ENCODE measurements around the gene MRPL52.
"Not testable (repeated sequence)": the region's sequence is repeated elsewhere in the genome, so short reads cannot be mapped to it uniquely, and the experiment has no call there.

MRPL52 gene

GRCh38 chr14:22854963-22855724 is 25.5 kb downstream of the MRPL52 start:
- no peak for DNase-seq

GRCh38 chr14:22856428-22856827 is 26.7 kb downstream of the MRPL52 start:
- DNase-seq, result no peak

- DNase-seq, result not testable (repeated sequence)
Measured at GRCh38 chr14:22860377-22860776, 30.7 kb downstream of the MRPL52 start.

DNA sequence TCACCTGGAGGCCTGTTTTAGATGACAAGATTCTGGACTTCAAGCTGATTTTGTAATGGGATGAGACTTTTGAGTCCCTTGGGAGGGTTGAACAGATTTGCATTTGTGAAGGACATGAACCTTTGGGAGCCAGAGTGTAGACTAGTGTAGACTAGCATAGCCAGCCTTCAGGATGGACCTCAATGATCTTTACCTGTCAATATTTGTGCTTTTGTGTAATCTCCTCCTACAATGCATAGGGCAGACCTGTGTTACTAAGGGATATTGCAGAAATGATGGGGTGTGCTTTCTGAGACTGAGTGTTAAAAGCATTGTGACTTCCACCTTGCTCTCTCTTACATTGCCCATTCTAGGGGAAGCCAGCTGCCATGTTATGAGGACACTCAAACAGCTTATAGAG is 32.0 kb downstream of the MRPL52 start:
- no peak for DNase-seq

DNA sequence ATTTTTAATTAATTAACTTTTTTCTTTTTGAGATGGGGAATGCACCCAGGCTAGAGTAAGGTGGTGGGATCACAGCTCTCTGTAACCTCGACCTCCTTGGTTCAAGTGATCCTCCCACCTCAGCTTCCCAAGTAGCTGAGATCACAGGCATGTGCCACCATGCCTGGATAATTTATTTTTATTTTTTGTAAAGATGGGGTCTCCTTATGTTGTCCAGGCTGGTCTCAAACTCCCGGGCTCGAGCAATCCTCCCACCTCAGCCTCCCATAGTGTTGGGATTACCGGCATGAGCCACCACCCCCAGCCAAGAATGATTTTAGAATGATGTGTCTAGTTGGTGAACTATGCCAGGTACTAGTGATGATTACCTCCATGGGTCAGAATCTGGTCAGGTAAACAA is 35.3 kb downstream of the MRPL52 start:
- DNase-seq, result no peak

DNA sequence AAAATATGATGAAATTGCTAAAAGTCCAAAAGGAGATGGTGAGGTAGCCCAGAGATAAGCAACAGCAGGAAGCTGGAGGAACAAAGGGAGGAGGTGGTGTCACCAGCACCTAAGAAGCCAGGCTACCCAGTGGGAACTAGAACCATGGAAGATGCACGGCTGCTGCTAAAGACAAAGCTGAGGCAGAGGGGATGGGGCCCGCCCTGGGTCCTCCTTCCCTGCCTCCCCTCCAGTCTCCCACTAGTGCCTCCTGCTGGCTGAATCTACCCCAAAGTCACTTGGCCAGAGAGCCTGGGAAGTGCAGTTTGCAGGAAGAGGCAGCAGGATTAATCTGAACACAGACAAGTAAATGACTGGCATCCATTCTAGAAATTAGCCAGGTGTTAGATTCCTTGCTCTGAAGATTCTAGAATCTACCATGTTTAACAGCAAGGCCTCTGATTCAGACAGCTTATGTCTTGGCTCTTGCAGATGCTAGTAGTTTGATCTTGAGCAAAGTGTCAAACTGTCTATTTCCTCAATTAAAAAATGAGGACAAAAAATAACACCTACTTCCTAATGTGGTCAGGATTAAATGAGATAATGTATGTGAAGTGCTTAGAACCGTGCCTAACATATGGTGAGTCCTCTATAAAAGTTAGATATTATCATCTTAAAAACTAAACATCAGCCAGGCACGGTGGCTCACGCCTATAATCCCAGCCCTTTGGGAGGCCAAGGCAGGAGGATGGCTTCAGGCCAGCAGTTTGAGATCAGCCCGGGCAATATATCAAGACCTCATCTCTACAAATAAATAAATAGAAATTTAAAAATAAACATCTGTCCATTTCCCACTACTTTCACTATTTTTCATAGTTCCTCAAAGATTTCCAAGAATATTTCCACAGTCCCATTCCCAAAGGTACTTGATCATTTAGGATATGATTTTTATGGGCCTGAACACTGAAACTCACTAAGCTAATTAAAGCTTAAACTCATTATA is 36.0 kb downstream of the MRPL52 start:
- DNase-seq, result no peak

GRCh38 chr14:22866874-22867273 is 37.2 kb downstream of the MRPL52 start:
- no peak for DNase-seq

DNA sequence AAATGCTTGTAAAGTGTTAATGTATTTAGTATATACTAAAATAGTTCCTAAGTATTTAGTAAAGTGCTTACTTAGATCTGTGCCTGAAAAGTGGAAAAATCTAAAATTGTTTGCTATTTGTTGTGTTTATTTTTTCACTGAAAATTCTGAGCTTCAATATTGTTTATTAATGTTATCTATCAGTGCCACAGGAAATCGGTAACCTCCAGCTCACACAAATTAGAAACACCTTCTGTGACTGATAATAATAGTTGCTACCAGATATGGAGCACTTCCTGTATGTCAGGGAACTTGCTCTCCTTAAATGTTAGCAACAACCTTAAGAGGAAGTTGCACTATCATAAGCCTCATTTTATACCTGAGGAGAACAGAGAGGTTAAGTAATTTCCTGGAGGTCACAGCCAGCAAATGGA is 41.1 kb downstream of the MRPL52 start:
- DNase-seq, result no peak

GRCh38 chr14:22871224-22872032 is 41.7 kb downstream of the MRPL52 start, which contains the start of gene LRP10:
Gene LRP10, plus strand, starts transcription at chr14:22871740. Its CDS starts 564 bp downstream, at chr14:22872304.
- DNase-seq, result peak; percentile 92

- DNase-seq, result no peak
Measured at GRCh38 chr14:22872033-22872832, 42.5 kb downstream of the MRPL52 start.

- no peak for DNase-seq
Measured at GRCh38 chr14:22872833-22873520, 43.3 kb downstream of the MRPL52 start.

GRCh38 chr14:22875003-22875747 is 45.5 kb downstream of the MRPL52 start:
- no peak for DNase-seq

- no peak for DNase-seq
Measured at GRCh38 chr14:22875748-22876319, 46.1 kb downstream of the MRPL52 start.

DNA sequence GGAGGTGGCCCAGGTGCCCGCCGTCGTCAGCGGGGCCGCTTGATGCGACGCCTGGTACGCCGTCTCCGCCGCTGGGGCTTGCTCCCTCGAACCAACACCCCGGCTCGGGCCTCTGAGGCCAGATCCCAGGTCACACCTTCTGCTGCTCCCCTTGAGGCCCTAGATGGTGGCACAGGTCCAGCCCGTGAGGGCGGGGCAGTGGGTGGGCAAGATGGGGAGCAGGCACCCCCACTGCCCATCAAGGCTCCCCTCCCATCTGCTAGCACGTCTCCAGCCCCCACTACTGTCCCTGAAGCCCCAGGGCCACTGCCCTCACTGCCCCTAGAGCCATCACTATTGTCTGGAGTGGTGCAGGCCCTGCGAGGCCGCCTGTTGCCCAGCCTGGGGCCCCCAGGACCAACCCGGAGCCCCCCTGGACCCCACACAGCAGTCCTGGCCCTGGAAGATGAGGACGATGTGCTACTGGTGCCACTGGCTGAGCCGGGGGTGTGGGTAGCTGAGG is 47.4 kb downstream of the MRPL52 start:
- no peak for DNase-seq

DNA sequence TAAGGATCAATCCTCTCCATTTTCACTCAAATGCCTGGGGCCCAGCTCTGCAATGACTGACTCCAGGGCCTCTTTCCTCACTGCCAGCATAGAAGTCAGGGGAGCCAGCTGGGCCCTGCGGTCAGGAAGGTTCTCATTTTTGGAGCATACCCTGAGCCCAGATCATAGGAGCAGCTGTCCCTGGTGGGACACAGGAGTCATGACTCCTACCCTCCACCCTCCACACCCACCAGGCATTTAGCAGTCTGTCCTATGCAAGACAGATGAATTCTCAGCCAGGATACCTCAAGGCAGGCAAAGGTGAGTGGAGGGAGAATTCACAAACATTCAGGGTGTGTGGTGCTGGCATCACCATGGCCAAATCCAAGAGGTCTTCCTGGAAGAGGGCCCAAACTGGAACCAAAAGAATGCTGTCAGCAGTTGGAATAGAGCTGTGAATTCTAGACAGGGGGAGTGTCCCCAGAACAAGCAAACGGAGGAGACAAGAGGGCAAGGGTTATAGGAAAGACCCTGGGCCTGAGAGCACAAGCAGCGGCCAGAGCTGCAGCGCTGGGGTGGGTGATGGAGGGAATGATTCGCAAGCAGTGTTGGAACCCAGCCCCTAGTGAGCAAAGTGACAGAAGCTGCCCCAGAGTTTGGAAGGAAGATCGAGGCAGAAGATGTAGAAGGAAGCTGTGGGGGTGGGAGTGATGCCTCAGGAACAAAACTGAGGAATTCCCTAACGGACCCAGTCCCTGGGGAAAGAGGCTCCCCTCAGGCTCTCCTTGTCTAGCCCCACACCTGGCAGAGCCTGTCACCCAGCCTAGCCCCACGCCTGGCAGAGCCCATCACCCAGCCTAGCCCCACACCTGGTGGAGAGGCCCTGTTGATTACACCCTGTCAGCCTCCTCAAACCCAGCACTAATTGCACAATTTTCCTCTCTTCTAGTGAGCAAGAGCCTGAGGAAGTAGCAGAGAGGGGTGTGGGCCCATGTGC is 48.9 kb downstream of the MRPL52 start:
- DNase-seq, result no peak

GRCh38 chr14:22882064-22882463 is 52.4 kb downstream of the MRPL52 start:
- DNase-seq, result no peak

DNA sequence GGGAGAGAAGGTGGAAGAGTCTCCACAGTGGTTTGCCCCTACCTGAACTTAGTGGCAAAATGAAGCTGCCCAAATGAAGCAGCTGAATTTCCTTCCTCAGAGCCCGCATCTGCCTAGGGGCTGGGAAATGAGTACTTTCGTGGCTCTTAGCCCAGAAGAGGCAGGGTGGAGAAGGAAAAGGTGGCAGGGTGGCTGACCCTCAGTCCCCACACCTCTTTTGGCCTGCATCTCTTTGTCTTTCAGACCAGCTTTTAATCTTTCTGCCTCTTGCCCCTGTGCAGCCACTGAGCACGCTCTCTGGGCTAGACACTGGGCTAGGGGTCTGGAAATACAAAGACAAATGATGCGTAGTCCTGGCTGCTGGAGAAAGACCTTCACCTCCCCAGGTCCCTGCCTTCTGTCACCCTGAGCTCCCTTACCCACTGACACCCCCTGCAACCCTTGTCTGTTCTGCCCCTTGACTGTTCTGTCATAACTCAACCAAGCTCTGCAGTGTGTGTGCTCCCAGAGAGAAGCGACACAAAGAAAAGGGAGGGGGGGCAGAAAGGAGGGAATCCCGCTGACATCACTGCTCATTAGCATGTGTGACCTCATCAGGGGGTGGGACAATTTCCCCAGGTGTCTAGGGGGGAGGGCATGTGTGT is 53.0 kb downstream of the MRPL52 start:
- DNase-seq, result no peak
